ENCODE results near the gene PEX16.

- TF ChIP-seq RAD21 (IDR thresholded peaks at IDR 0.05; ENCODE audit: low read depth) (no peak), MAX (IDR thresholded peaks at IDR 0.05) (no peak), SP1 (IDR thresholded peaks at IDR 0.05; ENCODE audit: low read depth) (no peak), JUND (IDR thresholded peaks at IDR 0.05) (no peak), POLR2AphosphoS5 (IDR thresholded peaks at IDR 0.05; ENCODE audit: low read depth, low read length) (no peak), CTCF (IDR thresholded peaks at IDR 0.05 in 2 of 3, conservative IDR thresholded peaks at IDR 0.05 in 1 of 3; ENCODE audit: borderline replicate concordance in 1 of 3, insufficient read depth in 1 of 3, low read depth in 2 of 3, low read length in 2 of 3) (no peak), EZH2 (IDR thresholded peaks at IDR 0.05) (no peak), YY1 (IDR thresholded peaks at IDR 0.05; ENCODE audit: extremely low read depth, insufficient replicate concordance, low read depth, low read length) (no peak)
Observed at GRCh38 chr11:45907911-45908370, 9.7 kb downstream of the PEX16 start.
